Effector memory CD8-positive, alpha-beta T cell (primary cell): Measurements from ENCODE around the gene MLNR.

Source experiments
- ATAC-seq: fragments of 150-1000 bp; cut with Tn5 transposase; replicated peaks from 2 replicates; pipeline ENCODE4 v1.10.0; 2021; ENCODE audit warnings: mild to moderate bottlenecking, moderate library complexity
- DNase-seq, 3 experiments: peaks; one replicate each; pipeline ENCODE4 v3.0.0; 2021
- H3K27ac Mint-ChIP-seq, 2 donors: one replicate each; pipeline ENCODE4 v1.8.0; 2022; ENCODE audit warnings: mild to moderate bottlenecking in 2 of 2, mixed read lengths in 2 of 2, moderate library complexity in 2 of 2
- H3K27me3 Mint-ChIP-seq, 2 donors: one replicate each; pipeline ENCODE4 v1.8.0; 2022; ENCODE audit warnings: mixed read lengths in 2 of 2
- H3K36me3 Mint-ChIP-seq: one replicate; pipeline ENCODE4 v1.8.0; 2022; ENCODE audit warnings: mild to moderate bottlenecking, moderate library complexity, mixed read lengths; ENCODE audit not compliant: insufficient read depth
- H3K4me1 Mint-ChIP-seq, 2 donors: one replicate each; pipeline ENCODE4 v1.8.0; 2022; ENCODE audit warnings: low read depth in 2 of 2, mixed read lengths in 2 of 2
- H3K4me3 Mint-ChIP-seq, 2 donors: one replicate each; pipeline ENCODE4 v1.8.0; 2022; ENCODE audit warnings: mild to moderate bottlenecking in 2 of 2, mixed read lengths in 2 of 2, moderate library complexity in 2 of 2
- H3K9me3 Mint-ChIP-seq, 2 donors: one replicate each; pipeline ENCODE4 v1.8.0; 2022; ENCODE audit warnings: mixed read lengths in 2 of 2

Gene MLNR

DNA sequence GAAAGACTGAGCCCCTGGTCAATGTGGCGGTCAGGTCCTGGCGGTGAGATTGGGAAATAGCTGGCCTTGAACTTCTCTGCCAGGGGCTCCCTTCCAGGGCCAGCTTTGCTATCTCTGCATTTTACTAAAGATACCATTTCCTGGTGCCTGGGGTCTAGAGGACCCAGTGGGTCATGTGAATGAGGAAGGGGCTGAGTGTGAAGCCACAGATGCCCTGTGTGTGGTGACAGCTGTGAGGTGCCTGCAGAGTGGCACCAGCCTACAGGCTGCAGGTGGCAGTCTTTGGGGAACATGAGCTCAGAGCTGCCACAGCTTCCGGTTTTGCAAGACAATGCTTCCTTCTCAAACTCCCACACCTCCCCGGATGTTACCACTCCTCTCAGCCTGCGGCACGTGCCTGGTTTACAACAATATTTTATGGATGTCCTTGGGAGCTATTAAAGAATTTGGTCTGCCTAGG is 5.2 kb upstream of the MLNR start:
- H3K4me1 Mint-ChIP-seq, result peaks cover 8 to 17% of the 10 kb centered on the region in 2 donors
- peak in 1 of 3 experiments; percentile 14 for DNase-seq

DNA sequence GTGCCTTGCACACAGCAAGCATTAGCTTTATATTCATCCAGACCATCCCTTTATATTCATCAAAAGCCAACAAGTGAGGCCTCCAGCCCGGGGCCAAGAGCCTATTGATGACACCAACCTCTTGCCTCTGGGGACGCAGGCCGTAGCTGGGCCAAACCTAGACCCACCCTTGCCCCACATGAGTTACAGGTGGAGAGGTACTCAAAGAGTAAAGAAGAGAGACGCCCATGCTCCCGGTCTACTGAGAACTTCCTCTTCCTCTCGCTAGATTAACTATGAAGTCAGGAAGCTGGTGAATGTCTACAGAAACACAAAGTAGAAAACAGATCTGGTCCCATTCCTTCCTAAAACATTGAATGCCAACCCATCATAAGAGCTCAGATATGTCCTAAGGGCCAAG is 3.8 kb upstream of the MLNR start:
- Mint-ChIP-seq H3K27ac (no peak overlapping the region), H3K4me3 (no peak overlapping the region)

More for the DNA sequence above, 5.2 kb upstream of the MLNR start:
- H3K36me3 Mint-ChIP-seq, result peaks cover 7% of the 10 kb centered on the region
- H3K4me3 Mint-ChIP-seq, result no peak overlapping the region
- H3K27ac Mint-ChIP-seq, result peak overlapping the region; percentile 11 to 22
- H3K9me3 Mint-ChIP-seq, result no peaks in the 10 kb centered on the region
- peaks cover 37 to 39% of the 10 kb centered on the region in 2 donors for H3K27me3 Mint-ChIP-seq
- peak; percentile 81 for ATAC-seq

DNA sequence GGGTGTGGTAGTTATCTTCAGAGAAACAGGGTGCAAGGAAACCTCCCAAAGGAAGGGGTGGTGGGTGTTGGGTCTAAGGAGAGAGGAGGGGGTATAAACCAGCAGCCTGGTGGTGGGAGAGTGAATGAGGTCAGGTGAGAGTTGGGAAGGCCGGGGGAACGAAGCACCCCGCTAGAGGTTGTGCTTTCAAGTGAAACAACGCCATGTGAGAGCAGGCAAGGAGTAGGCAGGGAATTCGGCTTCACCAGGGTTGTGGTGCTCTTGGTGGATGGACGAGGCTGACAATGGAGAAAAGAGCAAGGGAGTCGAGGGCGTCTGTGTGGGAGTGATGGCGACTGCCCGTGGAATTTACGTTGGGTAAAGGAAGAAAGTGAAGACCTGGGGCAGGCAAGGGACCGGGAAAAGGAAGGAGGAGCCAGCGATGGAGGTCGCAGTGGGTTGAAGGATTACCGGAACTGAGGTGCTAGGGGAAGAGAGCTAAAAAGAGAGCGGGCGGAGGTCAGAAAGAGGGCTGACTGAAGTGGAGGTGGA is 2.1 kb upstream of the MLNR start:
- DNase-seq (no peak), ATAC-seq (no peak)
- peaks cover 12 to 20% of the 10 kb centered on the region in 2 donors for H3K4me1 Mint-ChIP-seq
- H3K9me3 Mint-ChIP-seq, result no peaks in the 10 kb centered on the region
- H3K36me3 Mint-ChIP-seq, result peaks cover 4% of the 10 kb centered on the region
- peak overlapping the region in 1 of 2 donors; percentile 84 for H3K4me3 Mint-ChIP-seq
- no peak overlapping the region for H3K27ac Mint-ChIP-seq
- peaks cover 53 to 61% of the 10 kb centered on the region in 2 donors for H3K27me3 Mint-ChIP-seq

More for the DNA sequence above, 3.8 kb upstream of the MLNR start:
- Mint-ChIP-seq H3K27me3 (peaks cover 40 to 44% of the 10 kb centered on the region in 2 donors), H3K4me1 (peaks cover 11 to 20% of the 10 kb centered on the region in 2 donors), H3K9me3 (no peaks in the 10 kb centered on the region), H3K36me3 (peaks cover 4% of the 10 kb centered on the region)
- no peak for ATAC-seq
- DNase-seq, result no peak

- Mint-ChIP-seq H3K9me3 (no peaks in the 10 kb centered on the region), H3K4me1 (peaks cover 12 to 20% of the 10 kb centered on the region in 2 donors), H3K27ac (no peak overlapping the region), H3K36me3 (peaks cover 4% of the 10 kb centered on the region), H3K4me3 (peak overlapping the region; percentile 7 to 84), H3K27me3 (peaks cover 53 to 62% of the 10 kb centered on the region in 2 donors)
- ATAC-seq, result no peak
- DNase-seq, result no peak
Measured at GRCh38 chr13:49218493-49219051, 1.6 kb upstream of the MLNR start.

GRCh38 chr13:49219647-49220035 is 497 bp upstream of the MLNR start:
- ATAC-seq, result no peak
- peaks cover 11 to 19% of the 10 kb centered on the region in 2 donors for H3K4me1 Mint-ChIP-seq
- peaks cover 53 to 71% of the 10 kb centered on the region in 2 donors for H3K27me3 Mint-ChIP-seq
- DNase-seq, result no peak
- no peaks in the 10 kb centered on the region for H3K9me3 Mint-ChIP-seq
- peak overlapping the region; percentile 69 to 84 for H3K4me3 Mint-ChIP-seq
- H3K36me3 Mint-ChIP-seq, result peaks cover 1% of the 10 kb centered on the region
- no peak overlapping the region for H3K27ac Mint-ChIP-seq

- peak; percentile 31 for ATAC-seq
- no peak for DNase-seq
- Mint-ChIP-seq H3K4me3 (peak overlapping the region; percentile 71 to 82), H3K27ac (no peak overlapping the region), H3K27me3 (peaks cover 53 to 80% of the 10 kb centered on the region in 2 donors), H3K9me3 (no peaks in the 10 kb centered on the region), H3K36me3 (no peaks in the 10 kb centered on the region), H3K4me1 (peaks cover 4 to 11% of the 10 kb centered on the region in 2 donors)
Measured at GRCh38 chr13:49220856-49221589, 885 bp downstream of the MLNR start.

GRCh38 chr13:49221590-49221965 is 1.4 kb downstream of the MLNR start:
- peaks cover 4 to 11% of the 10 kb centered on the region in 2 donors for H3K4me1 Mint-ChIP-seq
- H3K4me3 Mint-ChIP-seq, result peak overlapping the region; percentile 71 to 82
- H3K27ac Mint-ChIP-seq, result no peak overlapping the region
- no peak for DNase-seq
- no peaks in the 10 kb centered on the region for H3K36me3 Mint-ChIP-seq
- no peaks in the 10 kb centered on the region for H3K9me3 Mint-ChIP-seq
- H3K27me3 Mint-ChIP-seq, result peaks cover 48 to 75% of the 10 kb centered on the region in 2 donors
- ATAC-seq, result no peak

- peaks cover 23 to 49% of the 10 kb centered on the region in 2 donors for H3K27me3 Mint-ChIP-seq
- ATAC-seq (no peak), DNase-seq (no peak)
- H3K4me1 Mint-ChIP-seq, result peaks cover 3 to 4% of the 10 kb centered on the region in 2 donors
- H3K4me3 Mint-ChIP-seq, result no peak overlapping the region
- no peak overlapping the region for H3K27ac Mint-ChIP-seq
- no peaks in the 10 kb centered on the region for H3K9me3 Mint-ChIP-seq
- H3K36me3 Mint-ChIP-seq, result no peaks in the 10 kb centered on the region
Measured at GRCh38 chr13:49225223-49226042, 5.3 kb downstream of the MLNR start.

- Mint-ChIP-seq H3K9me3 (no peaks in the 10 kb centered on the region), H3K36me3 (no peaks in the 10 kb centered on the region), H3K27ac (no peak overlapping the region), H3K4me3 (no peak overlapping the region), H3K4me1 (no peaks in the 10 kb centered on the region), H3K27me3 (peaks cover 17 to 41% of the 10 kb centered on the region in 2 donors)
- no peak for ATAC-seq
- DNase-seq, result no peak
Measured at GRCh38 chr13:49226613-49227012, 6.5 kb downstream of the MLNR start.

- H3K36me3 Mint-ChIP-seq, result no peaks in the 10 kb centered on the region
- DNase-seq, result no peak
- no peak for ATAC-seq
- no peak overlapping the region for H3K4me3 Mint-ChIP-seq
- H3K27ac Mint-ChIP-seq, result no peak overlapping the region
- H3K27me3 Mint-ChIP-seq, result peaks cover 0 to 19% of the 10 kb centered on the region in 2 donors
- no peaks in the 10 kb centered on the region for H3K9me3 Mint-ChIP-seq
- no peaks in the 10 kb centered on the region for H3K4me1 Mint-ChIP-seq
Measured at GRCh38 chr13:49234741-49235140, 14.6 kb downstream of the MLNR start.

GRCh38 chr13:49235856-49236431 is 15.8 kb downstream of the MLNR start:
- no peak for ATAC-seq
- no peaks in the 10 kb centered on the region for H3K36me3 Mint-ChIP-seq
- H3K4me3 Mint-ChIP-seq, result no peak overlapping the region
- H3K4me1 Mint-ChIP-seq, result peaks cover 0 to 2% of the 10 kb centered on the region in 2 donors
- H3K27ac Mint-ChIP-seq, result no peak overlapping the region
- DNase-seq, result no peak
- H3K27me3 Mint-ChIP-seq, result peaks cover 0 to 19% of the 10 kb centered on the region in 2 donors
- H3K9me3 Mint-ChIP-seq, result no peaks in the 10 kb centered on the region

DNA sequence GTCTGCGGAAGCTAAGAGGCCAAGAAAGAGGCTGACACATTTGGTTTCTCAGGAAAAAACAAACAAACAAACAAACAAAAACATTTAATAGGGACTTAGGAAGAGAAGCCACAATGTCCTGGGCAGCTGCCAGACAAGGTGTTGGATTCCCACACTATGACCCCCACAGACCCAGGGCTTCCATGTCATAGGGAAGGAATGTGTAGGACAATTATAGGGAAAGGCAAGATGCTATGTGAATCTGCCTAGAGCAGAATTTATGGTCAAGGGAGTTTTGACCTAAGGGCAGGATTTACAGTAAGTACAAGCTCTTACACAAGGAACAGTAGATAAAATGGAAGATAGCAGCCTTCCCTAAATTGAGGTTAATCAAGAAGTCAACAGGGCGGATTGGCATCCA is 18.5 kb downstream of the MLNR start:
- H3K36me3 Mint-ChIP-seq, result no peaks in the 10 kb centered on the region
- H3K4me3 Mint-ChIP-seq, result no peak overlapping the region
- H3K9me3 Mint-ChIP-seq, result no peaks in the 10 kb centered on the region
- DNase-seq, result no peak
- peaks cover 0 to 10% of the 10 kb centered on the region in 2 donors for H3K27me3 Mint-ChIP-seq
- H3K27ac Mint-ChIP-seq, result no peak overlapping the region
- H3K4me1 Mint-ChIP-seq, result peaks cover 0 to 2% of the 10 kb centered on the region in 2 donors
- ATAC-seq, result no peak

GRCh38 chr13:49240017-49240416 is 19.9 kb downstream of the MLNR start:
- Mint-ChIP-seq H3K36me3 (no peaks in the 10 kb centered on the region), H3K9me3 (no peaks in the 10 kb centered on the region), H3K27ac (no peak overlapping the region), H3K4me3 (no peak overlapping the region), H3K4me1 (peaks cover 0 to 2% of the 10 kb centered on the region in 2 donors), H3K27me3 (peaks cover 0 to 16% of the 10 kb centered on the region in 2 donors)
- peak; percentile 25 to 40 (median 27) for DNase-seq
- ATAC-seq, result peak; percentile 84
